Astrocyte of the cerebellum (primary cell): Measurements from ENCODE around the gene SMCHD1.

Experiments
- DNase-seq: peaks from one replicate; pipeline ENCODE4 v3.0.0-alpha.2; 2011; ENCODE audit warnings: low read depth
- H3K4me3 ChIP-seq: 2 replicates; pipeline ENCODE4 v1.5.1; 2011; ENCODE audit warnings: mild to moderate bottlenecking, low read depth, low read length, moderate library complexity
- CTCF ChIP-seq: IDR thresholded peaks from 2 replicates; pipeline ENCODE4 v1.5.1; 2012; ENCODE audit warnings: low read length, low read depth, moderate library complexity, mild to moderate bottlenecking; ENCODE audit errors: missing control alignments
- in situ Hi-C: cut with HindIII; loops from 2 replicates; pipeline ENCODE4 v1.10.0; 2017; ENCODE audit warnings: low sequenced_read_pairs

The SMCHD1 gene

GRCh38 chr18:2853173-2853925 is 197.8 kb downstream of the SMCHD1 start:
- H3K4me3 ChIP-seq = no peak overlapping the region
- DNase-seq = no peak
- in situ Hi-C loops = no loop called here
- no peak for TF ChIP-seq CTCF

- no peak overlapping the region for H3K4me3 ChIP-seq
- in situ Hi-C loops = no loop called here
- TF ChIP-seq CTCF = no peak
- DNase-seq = no peak
Measured at GRCh38 chr18:2853926-2854664, 198.6 kb downstream of the SMCHD1 start.
